Uterus (tissue), 2 donors: ENCODE measurements around the gene SPRR2D.
"Not testable (repeated sequence)": the region's sequence is repeated elsewhere in the genome, so short reads cannot be mapped to it uniquely, and the experiment has no call there.

ENCODE experiments used
- CTCF ChIP-seq, 4 experiments: fragments of 200-600 bp in 2 of 4; fragments of 450-650 bp in 2 of 4; sonication (generic) in 2 of 4; IDR thresholded peaks; one replicate each; pipeline ENCODE4 v1.5.1; 2016 to 2019; ENCODE audit warnings: antibody characterized with exemption in 4 of 4, mild to moderate bottlenecking in 2 of 4, moderate library complexity in 1 of 4
- POLR2A ChIP-seq, 2 donors: fragments of 450-650 bp; IDR thresholded peaks; one replicate each; pipeline ENCODE4 v1.6.1; 2016; ENCODE audit warnings: antibody characterized with exemption in 2 of 2, mild to moderate bottlenecking in 1 of 2, moderate library complexity in 1 of 2

- not testable (repeated sequence) for TF ChIP-seq CTCF, POLR2A (IDR thresholded peaks at IDR 0.05)
These were observed 19.1 kb downstream of the SPRR2D start for GRCh38 chr1:153021829-153022228.
